ENCODE data around the gene CSGALNACT2. TPM values are rescaled to one million over a fixed set of nuclear protein-coding genes. Genes with fewer than 3 reads are reported as not detected.

The CSGALNACT2 gene
- polyA plus RNA-seq, 3 donors from 2014 or later = 14.8 to 27.6 (median 17.6) TPM

DNA sequence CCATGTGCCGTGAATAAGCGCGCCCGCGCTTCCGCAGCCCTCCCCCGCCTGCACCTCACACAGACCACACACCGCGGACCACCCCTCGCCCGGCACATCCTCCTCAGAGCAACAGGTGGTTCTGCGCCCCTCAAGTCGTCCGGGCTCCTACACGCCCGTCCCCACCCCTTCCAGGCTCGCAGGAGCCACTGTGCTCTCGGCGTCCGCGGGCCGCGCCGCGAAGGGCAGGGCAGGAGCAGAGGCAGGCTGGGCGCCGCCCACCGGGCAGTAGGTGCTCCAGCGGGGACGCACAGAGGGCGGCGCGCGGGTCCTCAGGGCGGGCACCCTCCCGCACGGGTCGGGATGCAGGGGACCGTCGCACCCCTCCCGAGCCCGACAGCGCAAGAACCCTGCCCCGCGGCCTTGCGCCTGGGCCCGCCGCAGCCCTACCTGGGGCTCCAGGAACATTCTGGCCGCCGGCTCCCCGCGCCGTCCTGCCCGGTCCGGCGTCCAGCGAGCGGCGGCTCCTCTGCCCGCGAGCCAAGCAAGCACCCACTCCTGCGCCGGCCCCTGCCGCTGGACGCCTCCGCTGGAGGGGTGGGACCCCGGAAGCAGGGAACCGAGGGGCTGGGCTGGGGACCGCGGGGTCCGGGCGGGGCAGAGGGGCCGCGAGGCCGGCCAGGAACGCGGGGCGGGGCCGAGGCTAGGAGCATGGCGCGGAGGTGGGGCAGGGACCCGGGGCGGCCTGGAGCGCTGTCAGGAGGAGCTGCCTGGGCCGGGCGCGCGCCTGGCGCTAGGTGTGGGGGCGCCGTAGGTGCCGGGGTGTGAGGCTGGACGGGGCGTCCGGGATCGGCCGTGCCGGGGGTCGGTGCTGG lies 91.2 kb downstream of the CSGALNACT2 start:
- peak; percentile 65 to 75 (median 68) for DNase-seq
- peaks cover 0 to 4% (median 3%) of the 10 kb centered on the region in 3 donors for H3K36me3 Mint-ChIP-seq

DNA sequence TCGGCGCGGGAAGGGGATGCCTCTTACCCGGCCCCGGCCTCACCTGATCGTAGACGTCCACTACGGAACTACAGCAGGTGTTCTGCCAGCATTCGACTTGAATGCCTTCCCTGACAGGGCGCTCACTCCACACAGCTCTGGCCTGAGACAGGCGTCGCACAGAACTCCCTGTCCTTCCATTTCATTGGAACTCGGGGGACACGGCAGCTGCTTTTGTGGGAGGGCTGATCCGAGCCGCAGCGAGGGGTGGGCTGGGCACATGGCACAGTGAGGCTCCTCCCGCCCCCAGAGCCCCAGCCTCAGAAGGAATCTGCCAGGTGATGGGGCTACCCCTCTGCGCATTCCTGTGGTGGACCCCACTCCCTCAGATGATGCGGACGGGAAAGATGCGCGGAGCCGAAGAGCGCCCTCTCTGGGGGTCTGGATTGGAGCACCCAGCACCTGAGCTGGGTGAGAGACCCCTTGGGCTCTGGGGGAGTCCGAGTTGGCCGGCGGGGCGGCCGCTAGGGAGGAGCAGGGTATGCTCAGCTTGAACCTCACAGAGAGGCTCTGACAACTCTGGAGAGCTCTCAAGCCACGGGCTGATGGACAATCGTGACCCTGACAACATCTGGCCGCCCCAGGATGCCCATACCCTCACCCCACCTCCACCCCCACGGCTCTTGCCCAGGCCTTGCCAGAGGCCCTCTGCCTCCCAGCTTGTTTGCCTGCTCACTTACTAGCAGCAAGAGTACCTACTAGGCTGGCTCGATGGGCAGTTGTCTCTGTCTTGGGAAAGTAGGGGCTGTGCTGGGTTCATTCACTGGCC lies 92.1 kb downstream of the CSGALNACT2 start:
- no peaks in the 10 kb centered on the region for H3K36me3 Mint-ChIP-seq
- H3K9me3 Mint-ChIP-seq = no peaks in the 10 kb centered on the region
- H3K4me1 Mint-ChIP-seq = peaks cover 63 to 65% of the 10 kb centered on the region in 2 donors
- H3K4me3 Mint-ChIP-seq = peak overlapping the region; percentile 69 to 82 (median 78)
- H3K27me3 Mint-ChIP-seq (ENCODE audit: low read depth in 3 of 3) = peaks cover 6 to 12% (median 7%) of the 10 kb centered on the region in 3 donors
- peak overlapping the region; percentile 63 to 93 (median 87) for H3K27ac Mint-ChIP-seq
- no peak for DNase-seq

More for the DNA sequence above, 91.2 kb downstream of the CSGALNACT2 start:
- H3K4me3 Mint-ChIP-seq = peak overlapping the region; percentile 89 to 93 (median 90)
- peaks cover 4 to 12% (median 7%) of the 10 kb centered on the region in 3 donors for H3K27me3 Mint-ChIP-seq (ENCODE audit: low read depth in 3 of 3)
- no peaks in the 10 kb centered on the region for H3K9me3 Mint-ChIP-seq
- peak overlapping the region; percentile 64 to 92 (median 83) for H3K27ac Mint-ChIP-seq
- peaks cover 70 to 71% of the 10 kb centered on the region in 2 donors for H3K4me1 Mint-ChIP-seq

DNA sequence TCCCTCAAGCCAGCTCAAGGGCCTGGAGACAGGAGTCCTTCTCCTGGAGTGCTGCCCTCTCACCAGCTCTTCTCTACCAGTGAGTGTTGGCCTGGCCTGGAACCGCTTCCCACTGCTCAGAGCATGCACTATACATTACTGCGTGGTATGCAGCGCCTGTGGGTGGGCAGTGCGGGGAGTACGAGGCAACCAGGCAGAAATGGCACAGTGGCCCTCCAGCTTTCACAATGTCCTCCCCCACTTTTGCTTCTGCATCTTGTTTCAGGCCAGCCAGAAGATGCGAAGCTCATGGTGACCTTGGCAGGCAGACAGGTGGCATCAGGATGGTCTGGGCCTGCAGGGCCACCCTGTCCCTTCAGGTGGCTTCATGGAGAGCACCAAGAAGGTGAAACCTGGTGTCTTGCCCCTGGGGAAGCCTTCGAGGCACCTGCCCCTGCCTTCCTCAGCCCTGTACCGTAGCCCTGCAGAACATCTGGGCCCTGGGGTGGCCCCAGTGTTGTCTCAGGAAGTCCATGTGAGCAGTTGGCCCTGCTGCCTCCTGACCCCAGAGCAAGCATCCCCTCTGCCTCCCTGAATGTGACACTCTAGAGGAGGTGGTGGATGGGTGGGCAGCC lies 92.8 kb downstream of the CSGALNACT2 start:
- Mint-ChIP-seq H3K4me3 (peak overlapping the region; percentile 69 to 82 (median 78)), H3K36me3 (no peaks in the 10 kb centered on the region), H3K4me1 (peaks cover 56 to 61% of the 10 kb centered on the region in 2 donors), H3K9me3 (no peaks in the 10 kb centered on the region), H3K27me3 (ENCODE audit: low read depth in 3 of 3) (peaks cover 6 to 10% (median 7%) of the 10 kb centered on the region in 3 donors), H3K27ac (peak overlapping the region; percentile 63 to 93 (median 87))
- no peak for DNase-seq

DNA sequence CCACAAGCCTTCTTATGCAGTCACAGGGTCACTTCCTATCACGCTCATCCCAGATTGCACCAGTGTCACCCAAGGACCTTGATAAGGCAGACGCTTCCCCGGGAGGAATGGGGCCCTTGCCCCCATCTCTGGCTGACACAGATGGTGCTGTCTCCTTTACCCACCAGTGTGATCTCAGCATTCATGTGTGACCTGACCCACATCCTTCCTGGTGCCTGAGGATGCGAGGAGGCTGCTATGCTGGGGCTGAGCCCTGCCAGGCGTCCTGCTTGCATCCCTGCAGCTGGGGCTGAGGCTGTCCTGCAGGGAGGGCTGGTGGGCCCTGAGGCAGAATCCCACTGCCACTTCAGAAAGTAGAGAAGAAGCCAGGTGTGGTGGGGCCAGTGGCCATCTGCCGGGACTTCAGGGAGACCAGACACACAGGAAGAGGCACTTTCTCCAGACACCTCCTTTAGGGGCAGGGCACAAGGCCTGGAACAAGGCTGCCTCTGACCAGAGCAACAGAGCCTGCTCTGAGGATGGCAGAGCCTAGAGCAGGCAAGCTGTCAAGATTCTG lies 93.4 kb downstream of the CSGALNACT2 start:
- peak; percentile 60 to 67 (median 64) for DNase-seq
- H3K36me3 Mint-ChIP-seq = no peaks in the 10 kb centered on the region
- H3K27me3 Mint-ChIP-seq (ENCODE audit: low read depth in 3 of 3) = peaks cover 6 to 10% (median 7%) of the 10 kb centered on the region in 3 donors
- H3K4me3 Mint-ChIP-seq = peak overlapping the region; percentile 69 to 82 (median 78)
- no peaks in the 10 kb centered on the region for H3K9me3 Mint-ChIP-seq
- H3K27ac Mint-ChIP-seq = peak overlapping the region; percentile 63 to 93 (median 87)
- H3K4me1 Mint-ChIP-seq = peaks cover 50 to 58% of the 10 kb centered on the region in 2 donors

DNA sequence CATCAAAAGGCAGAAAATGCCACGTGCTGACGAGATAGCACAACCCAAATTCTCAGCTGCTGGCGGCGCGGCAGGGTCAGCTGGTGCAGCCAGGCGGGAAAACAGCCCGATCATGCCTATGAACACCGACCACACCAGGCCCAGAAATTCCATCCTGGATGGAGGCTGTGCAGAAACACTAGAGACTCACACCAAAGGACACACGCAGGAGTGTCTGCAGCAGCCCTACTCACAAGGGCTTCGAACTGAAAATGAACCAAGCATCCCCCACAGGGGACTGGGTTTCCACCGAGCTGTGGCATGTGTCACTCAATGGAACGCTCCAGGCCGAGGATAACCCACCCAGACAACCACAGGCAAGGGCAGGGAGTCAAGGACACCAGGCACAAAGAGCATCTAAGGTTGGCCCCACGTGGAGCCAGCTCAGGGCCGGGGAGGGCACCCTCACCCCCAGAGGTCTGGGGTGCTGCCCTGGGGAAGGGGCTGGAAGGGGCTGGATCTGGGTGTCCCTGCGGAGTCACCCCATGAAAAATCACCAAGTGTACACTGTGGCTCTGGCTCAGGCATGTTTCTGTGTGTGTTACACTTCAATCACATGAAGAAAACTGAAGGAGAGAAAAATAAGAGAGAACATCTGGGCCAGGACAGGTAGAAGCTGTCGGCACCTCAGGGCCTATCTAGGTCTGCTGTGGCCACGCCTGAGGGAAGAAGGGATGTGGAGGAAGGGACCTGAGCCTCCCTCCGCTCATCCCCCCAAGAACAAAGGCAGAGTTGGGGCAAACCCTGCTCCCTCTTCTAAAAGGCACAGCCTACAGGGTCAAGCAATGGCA lies 95.6 kb downstream of the CSGALNACT2 start:
- Mint-ChIP-seq H3K4me1 (peaks cover 32 to 35% of the 10 kb centered on the region in 2 donors), H3K4me3 (no peak overlapping the region), H3K27ac (peak overlapping the region in 4 of 6 donors; percentile 14 to 80 (median 47)), H3K27me3 (ENCODE audit: low read depth in 3 of 3) (peaks cover under 1 to 6% (median 4%) of the 10 kb centered on the region in 3 donors), H3K9me3 (no peaks in the 10 kb centered on the region), H3K36me3 (no peaks in the 10 kb centered on the region)
- no peak for DNase-seq

DNA sequence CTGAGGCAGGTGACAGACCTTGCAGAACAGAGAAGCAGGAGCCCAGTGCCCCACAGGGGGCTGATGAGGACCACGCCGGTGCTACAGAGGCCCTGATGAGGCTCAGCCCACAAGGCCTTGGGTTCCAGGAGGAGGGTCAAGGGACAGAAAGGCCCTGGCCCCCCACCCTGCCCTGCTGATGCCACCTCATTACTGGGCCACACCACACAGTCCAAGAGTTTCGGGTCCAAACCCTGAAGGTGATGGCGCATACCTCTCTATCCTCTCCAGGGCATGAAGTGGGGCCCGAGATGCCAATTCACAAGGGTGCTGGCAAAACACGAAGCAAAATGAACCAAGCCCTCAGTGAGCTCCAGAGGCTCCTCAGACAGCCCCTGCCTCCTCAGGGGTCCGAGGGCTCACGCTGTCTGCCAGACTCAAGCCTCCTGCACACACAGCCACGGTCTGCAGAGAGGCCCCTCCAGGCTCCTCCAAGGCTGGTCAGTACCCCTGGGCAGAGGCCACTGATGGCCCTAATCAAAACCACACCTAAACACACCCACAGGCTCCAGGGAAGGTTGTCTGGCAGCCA lies 96.3 kb downstream of the CSGALNACT2 start:
- no peak for DNase-seq

More for the DNA sequence above, 96.3 kb downstream of the CSGALNACT2 start:
- Mint-ChIP-seq H3K4me1 (peaks cover 28 to 32% of the 10 kb centered on the region in 2 donors), H3K27ac (peak overlapping the region in 1 of 6 donors; percentile 34), H3K36me3 (peaks cover 0 to 2% (median 0%) of the 10 kb centered on the region in 3 donors), H3K27me3 (ENCODE audit: low read depth in 3 of 3) (peaks cover 0 to 6% (median 0%) of the 10 kb centered on the region in 3 donors), H3K4me3 (no peak overlapping the region), H3K9me3 (peaks cover 0 to 6% (median 2%) of the 10 kb centered on the region in 6 donors)

Other genes starting within 250 kb of the CSGALNACT2 start
- gene RET, start 61.4 kb upstream of the CSGALNACT2 start, polyA plus RNA-seq = under 1 TPM in 1 of 3 donors, not detected in 2; 0.27 TPM
- gene RASGEF1A, start 128.6 kb downstream of the CSGALNACT2 start, polyA plus RNA-seq = 10 to 100 TPM in 1 of 3 donors, 1 to 10 TPM in 2; 4.4 to 11.6 (median 5.6) TPM
- not detected for gene FXYD4, start 233.2 kb downstream of the CSGALNACT2 start, polyA plus RNA-seq

All from immature natural killer cell (primary cell).